Right hindlimb (tissue), 1 donor: ENCODE results near the gene AFTPH.

Source experiments
- DNase-seq: peaks from one replicate; pipeline ENCODE4 v3.0.0-alpha.2; 2018

AFTPH gene

DNA sequence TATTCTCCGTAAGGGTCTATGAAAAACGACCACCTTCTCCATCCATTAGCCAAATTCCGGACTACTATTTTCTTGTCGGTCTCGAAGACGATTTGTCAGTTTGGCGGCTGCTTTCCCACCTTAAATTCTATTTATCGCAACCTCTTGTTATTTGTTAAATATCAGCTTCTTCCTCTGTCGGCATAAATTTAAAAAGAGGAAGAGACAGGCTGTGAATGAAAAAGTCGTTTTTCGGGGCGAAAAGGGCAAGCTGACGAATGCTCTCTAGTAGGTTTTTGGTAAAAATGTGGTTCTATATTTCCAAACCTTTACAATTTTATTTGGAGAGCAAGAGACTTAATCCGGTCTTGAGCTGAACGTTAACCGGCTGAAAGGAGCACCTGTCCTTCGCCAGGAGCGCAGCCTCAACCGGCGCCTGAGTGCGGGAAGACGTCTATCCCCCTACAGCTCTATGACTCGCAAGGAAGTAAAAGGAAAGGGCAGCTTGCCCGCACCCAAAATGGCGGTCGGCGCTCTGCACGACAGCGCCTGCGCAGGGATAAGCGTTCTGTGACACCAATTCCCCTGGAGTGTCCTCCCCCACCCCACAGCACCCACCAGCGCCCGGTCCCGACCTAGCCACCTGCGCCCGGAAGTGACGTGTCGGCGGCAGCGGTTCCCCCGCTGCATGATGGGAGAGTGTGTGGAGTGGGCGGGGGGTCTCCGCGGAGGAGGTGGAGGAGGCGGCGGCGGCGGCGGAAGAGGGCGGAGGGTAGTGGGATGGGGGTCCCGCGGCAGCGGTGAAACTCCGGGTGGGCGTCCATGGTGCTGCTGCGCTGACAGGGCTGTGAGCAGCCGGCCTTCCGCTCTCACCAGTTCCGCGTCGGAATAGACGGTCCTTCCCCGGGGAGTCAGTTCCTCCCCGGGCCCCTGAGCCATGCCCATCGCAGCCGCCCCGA lies at the start of gene AFTPH:
Gene AFTPH, plus strand, starts transcription at position 663 of the 938 bp plus-strand sequence. CDS start 27,147 bp downstream, outside the sequence.
- peak; percentile 99 for DNase-seq

DNA sequence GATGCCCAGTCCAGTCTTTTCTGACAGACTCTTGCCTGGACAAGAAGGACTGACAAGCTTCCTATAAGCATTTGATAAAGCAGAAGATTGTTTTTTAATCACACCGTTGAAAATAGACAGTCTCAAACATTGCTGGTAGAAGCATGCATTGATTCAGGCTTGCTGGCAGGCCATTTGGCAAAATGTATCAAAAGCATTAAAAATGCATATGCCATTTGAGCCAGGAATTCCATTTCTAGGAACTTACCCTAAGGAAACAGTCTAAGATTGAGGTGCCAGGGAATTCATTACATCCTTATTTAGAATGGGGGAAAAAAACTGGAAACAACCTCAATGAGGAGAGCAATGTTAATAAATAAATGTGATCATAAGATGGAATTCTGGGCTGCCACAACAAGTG lies 49.5 kb upstream of the AFTPH start:
- no peak for DNase-seq

DNA sequence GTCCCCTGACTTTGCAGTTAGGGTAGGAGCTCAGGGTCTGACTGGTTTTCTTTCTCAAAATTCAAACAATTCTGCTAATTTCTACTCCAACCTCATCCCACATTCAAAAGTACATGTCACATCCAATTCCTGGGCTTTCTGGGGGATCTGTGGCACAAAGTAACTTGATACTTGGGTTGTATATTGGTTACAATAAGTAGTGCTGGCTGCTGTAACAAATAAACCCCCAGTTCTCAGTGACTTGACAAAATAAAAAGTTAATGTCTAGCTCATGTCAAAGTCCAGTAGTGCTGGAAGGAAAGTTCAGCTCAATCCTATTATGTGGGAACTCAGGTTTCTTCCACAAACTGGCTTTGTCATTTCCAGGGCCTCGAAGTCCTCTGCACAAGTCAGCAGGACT lies 47.1 kb upstream of the AFTPH start:
- no peak for DNase-seq

DNA sequence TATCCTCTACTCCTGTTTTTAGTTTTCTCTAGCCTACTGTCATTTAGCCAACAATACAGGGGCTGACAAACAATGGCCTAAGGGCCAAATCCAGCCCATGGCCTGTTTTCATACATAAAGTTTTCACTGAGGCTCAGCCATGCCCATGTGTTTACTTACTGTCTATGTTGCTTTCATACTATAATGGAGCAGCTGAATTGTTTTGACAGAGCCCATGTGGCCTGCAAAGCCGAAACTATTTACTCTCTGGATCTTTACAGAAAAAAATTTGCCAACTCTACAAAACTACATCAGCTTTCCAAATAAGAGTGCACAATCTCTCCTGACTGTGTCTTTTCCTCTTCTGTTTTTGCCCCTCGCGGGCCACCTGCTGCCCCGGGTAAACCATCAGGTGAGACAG lies 46.1 kb upstream of the AFTPH start:
- DNase-seq, result no peak

DNA sequence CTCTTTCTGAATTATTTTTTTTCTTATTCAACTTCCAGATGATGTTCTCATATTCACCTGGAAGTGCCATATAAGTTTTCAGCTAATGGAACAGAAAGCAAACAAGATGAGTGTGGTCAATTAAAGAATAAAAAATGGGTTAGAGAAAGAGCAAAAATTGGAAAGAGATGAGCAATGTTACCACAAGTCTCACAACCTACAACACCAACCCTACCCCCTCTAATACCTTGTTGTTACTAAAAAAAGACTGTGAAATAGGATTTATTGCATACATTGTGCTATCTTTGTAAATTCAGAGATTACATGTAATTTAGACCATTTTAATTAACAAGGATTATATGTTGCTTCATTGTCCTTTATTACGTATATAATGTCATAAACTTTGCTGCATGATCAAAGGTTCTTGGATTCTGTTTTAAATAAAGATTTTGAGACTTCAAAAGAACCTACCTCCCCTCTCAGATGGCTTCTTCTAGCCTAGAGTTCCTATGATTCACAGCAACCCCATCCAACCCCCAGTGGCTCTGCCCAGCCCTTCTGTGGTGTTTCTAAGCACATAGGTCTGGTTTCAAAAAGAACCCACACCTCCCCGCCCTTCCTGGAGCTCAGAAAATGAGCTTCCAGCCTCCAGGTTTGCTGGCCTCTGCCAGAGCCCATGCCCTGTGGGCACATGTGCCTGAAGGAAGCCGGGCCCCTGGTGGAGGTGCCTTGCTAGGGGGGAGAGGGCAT lies 45.5 kb upstream of the AFTPH start:
- DNase-seq, result no peak

GRCh38 chr2:64479259-64480117 lies 44.6 kb upstream of the AFTPH start:
- DNase-seq, result no peak

DNA sequence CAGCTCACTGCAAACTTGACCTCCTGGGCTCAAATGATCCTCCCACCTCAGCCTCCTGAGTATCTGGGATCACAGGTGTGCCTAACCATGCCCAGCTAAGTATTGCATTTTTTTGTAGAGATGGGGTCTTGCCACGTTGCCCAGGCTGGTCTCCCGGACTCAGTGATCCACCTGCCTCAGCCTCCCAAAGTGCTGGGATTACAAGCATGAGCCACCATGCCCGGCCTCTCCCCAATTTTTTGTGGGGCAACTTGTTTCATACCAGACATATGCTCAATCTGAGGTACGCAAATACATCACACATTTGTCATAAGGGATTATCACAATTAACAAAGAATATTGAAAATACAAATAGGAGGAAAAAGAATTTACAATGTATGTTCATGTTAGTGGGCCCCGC lies 42.5 kb upstream of the AFTPH start:
- no peak for DNase-seq

GRCh38 chr2:64482243-64482642 lies 41.9 kb upstream of the AFTPH start:
- DNase-seq, result no peak

GRCh38 chr2:64482765-64483504 lies 41.2 kb upstream of the AFTPH start:
- no peak for DNase-seq

DNA sequence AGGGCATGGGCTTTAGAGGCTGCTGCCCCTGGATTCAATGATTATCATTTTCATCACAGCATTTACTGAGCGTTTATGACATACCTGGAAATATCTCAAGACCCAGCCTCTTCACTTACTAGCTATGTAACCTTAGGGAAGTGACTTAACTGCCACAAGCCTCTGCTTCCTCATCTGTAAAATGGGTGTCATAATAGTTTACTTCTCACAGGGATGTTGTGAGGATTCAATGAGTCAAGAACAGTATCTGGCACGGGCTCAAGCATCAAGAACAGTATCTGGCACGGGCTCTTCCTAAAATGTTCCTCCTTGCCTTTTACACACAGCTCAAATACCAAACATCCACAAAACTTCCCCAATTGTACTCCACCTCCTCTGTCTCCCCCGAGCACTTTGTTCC lies 38.8 kb upstream of the AFTPH start:
- DNase-seq, result no peak

- peak; percentile 67 for DNase-seq
Measured at GRCh38 chr2:64485961-64486360, 38.2 kb upstream of the AFTPH start.

DNA sequence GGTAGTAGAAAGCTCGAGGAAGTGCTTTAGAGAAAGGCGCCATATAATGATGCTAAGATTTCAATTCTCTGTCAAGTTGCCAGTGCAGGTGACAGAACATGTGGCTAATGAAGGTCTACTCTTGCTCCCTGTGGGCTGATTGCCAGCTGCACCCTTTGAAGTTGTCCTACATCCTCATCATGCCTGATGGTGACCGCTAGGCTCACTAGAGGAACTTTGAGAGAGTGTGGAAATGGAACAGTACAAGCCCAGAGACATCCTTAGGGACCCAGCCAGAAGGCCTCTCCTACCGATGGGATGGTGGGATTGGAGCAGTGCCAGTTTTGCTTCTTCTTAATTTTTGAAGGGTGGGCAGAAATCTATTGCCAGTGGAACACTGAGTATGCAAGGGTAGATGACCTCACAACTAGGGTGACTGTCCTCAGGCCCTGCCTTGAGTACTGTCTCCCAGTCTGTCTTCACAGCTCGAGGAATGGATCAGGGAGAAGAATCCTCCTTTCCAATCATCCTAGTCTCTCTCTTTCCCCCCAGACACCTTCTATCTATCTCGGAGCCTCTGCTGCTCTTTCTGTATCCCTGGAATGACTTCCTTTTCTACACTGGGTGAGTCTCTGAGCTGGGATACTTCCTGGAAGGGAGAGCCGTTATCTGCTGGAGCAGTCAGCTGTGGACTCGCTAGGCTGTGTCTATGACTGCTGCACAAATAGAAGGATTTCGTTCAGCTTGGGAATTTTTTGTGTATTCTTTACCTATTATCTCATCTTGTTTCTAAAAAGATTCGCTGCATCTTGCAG lies 36.7 kb upstream of the AFTPH start:
- no peak for DNase-seq

DNA sequence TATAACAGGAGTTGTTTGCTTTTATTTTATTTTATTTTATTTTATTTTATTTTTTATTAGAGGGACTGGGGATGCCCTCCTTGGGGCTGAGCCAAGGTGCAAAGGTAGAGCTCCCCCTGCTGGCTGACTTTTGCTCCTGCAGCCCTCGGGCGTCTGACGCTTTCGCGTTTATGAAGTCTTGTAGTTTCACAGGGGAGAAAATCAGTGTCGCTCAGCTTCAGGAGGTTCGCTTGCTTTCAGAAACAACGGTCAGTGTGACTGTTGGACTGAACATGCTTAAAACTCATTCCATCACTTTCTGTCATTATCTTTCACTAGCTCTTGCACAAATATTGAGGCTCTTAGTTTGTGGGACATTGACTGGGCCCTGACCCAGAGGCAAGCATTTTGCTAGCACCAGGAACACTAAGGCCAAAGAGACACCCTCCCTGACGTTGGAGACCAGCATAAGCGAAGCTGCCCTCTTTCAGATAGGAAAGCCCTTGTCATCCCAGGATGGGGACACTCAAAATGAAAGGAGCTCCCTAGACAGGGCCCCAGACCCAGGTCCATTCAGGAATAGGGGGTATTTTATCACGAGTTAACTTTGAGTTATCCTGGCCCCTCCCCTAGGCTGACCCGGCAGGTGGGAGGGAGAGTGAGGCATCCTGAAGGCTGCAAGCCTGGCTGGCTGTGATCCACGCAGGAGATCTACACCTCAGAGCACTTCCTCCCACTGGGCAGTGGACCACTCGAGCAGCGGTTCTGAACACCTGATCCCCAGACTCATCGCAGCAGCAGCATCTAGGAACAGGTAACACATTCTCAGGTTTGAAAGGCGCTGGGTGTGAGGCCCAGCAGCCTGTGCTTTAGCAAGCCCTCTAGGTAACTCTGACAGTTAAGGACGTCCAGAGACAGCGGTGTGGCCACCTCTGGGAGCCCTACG lies 35.8 kb upstream of the AFTPH start:
- DNase-seq, result peak; percentile 49

GRCh38 chr2:64489081-64489751 lies 34.9 kb upstream of the AFTPH start:
- DNase-seq, result no peak

DNA sequence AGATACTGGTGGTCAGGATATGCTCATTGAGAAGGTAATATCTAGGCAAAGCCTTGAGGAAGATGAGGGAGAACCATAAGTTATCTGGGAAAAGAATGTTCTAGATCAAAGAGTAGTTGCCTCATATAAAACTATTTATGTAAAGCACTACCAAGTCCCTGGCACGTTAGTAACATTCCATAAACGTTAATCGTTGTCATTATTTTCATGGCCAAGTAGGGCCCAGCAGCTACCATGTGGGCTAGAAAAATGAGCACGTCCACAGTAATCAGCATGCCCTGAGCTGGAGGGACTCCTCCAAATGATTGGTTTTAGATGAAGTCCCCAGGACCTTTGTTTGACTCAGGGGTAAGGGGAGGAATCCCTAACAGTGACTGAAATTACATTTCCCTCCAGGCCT lies 32.7 kb upstream of the AFTPH start:
- DNase-seq, result no peak

DNA sequence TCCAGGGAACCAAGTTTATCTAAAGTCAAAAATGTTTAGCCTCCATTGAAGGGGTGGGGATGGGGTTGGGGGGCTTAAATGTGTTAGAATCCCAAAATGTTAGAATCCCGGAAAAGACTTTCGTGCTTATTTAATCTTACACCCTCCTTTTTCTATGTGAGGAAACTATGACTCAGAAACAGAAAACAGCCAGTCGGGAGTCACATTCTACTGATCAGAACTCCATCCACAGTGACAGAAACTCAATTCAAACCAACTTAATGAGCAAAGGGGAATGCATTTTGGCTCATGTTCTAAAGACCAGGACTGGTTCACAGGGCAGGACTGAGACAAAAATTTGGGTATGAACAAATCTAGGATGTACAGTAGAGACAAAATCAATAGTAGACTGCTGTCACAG lies 31.9 kb upstream of the AFTPH start:
- no peak for DNase-seq

- no peak for DNase-seq
Measured at GRCh38 chr2:64492821-64493220, 31.3 kb upstream of the AFTPH start.

DNA sequence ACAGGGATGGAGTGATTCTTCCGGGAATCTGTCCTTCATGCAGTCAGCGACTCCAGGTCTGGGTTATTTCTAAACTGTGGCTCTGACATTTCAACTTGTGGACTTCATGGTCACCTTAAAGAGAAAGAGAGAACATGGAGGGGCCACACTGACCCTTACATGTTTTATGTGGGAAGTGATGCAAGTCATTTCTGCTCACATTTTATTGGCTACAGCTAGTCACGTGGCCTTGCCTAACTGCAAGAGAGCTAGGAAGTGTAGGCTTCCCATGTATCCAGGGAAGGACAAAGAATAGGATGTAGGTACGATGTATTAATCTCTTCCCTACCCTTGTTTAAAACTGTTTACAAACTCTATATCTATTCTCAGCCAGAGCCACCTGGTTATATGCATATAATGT lies 30.3 kb upstream of the AFTPH start:
- no peak for DNase-seq

DNA sequence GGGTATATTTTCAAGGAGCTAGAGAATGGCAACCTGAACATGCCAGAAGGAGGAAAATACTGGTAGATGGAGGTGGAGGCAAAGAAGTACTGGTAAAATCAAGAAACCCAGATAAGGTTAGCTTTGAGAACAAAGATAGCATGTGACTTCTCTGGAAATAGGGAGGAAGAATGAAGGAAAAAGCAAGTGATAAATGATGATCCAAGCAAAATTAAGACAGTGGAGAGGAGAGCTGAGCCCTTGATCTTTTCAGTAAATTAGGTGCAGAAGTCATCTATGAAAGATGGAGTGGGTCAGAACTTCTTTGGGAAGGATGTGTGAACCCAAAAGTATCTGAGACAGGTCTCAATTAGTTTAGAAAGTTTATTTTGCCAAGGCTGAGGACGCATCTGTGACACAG lies 25.7 kb upstream of the AFTPH start:
- no peak for DNase-seq

- no peak for DNase-seq
Measured at GRCh38 chr2:64500549-64500948, 23.6 kb upstream of the AFTPH start.
